ENCODE data around the gene UBE4A.

GRCh38 chr11:118334745-118335144 is 24.7 kb upstream of the UBE4A start:
- TF ChIP-seq, protein P1, sequence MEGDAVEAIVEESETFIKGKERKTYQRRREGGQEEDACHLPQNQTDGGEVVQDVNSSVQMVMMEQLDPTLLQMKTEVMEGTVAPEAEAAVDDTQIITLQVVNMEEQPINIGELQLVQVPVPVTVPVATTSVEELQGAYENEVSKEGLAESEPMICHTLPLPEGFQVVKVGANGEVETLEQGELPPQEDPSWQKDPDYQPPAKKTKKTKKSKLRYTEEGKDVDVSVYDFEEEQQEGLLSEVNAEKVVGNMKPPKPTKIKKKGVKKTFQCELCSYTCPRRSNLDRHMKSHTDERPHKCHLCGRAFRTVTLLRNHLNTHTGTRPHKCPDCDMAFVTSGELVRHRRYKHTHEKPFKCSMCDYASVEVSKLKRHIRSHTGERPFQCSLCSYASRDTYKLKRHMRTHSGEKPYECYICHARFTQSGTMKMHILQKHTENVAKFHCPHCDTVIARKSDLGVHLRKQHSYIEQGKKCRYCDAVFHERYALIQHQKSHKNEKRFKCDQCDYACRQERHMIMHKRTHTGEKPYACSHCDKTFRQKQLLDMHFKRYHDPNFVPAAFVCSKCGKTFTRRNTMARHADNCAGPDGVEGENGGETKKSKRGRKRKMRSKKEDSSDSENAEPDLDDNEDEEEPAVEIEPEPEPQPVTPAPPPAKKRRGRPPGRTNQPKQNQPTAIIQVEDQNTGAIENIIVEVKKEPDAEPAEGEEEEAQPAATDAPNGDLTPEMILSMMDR (IDR thresholded peaks at IDR 0.05; ENCODE audit: insufficient read depth, low read length, poor library complexity, severe bottlenecking): no peak
- TF ChIP-seq EZH2phosphoT487 (conservative IDR thresholded peaks at IDR 0.05; ENCODE audit: low read length): no peak

Data from SU-DHL-6 (cell line).